Stimulated activated naive CD8-positive, alpha-beta T cell treated with anti-CD3 and anti-CD28 coated beads, Interleukin-15, Interleukin-2, amounts not matched to agents 100 ng/mL and 50 ng/mL, for 24 hours (primary cell): ENCODE measurements around the gene IGSF21.
"Not testable (repeated sequence)": the region's sequence is repeated elsewhere in the genome, so short reads cannot be mapped to it uniquely, and the experiment has no call there.

Experiments
- H3K27ac Mint-ChIP-seq: one replicate; pipeline ENCODE4 v1.8.0; 2021; ENCODE audit warnings: mild to moderate bottlenecking, mixed read lengths
- H3K27me3 Mint-ChIP-seq: one replicate; pipeline ENCODE4 v1.8.0; 2021; ENCODE audit warnings: mixed read lengths
- H3K36me3 Mint-ChIP-seq: one replicate; pipeline ENCODE4 v1.8.0; 2021; ENCODE audit warnings: low read depth, mixed read lengths
- H3K4me1 Mint-ChIP-seq: one replicate; pipeline ENCODE4 v1.8.0; 2021; ENCODE audit warnings: low read depth, mixed read lengths
- H3K4me3 Mint-ChIP-seq: one replicate; pipeline ENCODE4 v1.8.0; 2021; ENCODE audit warnings: mild to moderate bottlenecking, mixed read lengths
- H3K9me3 Mint-ChIP-seq: one replicate; pipeline ENCODE4 v1.8.0; 2021; ENCODE audit warnings: mixed read lengths

Gene IGSF21

DNA sequence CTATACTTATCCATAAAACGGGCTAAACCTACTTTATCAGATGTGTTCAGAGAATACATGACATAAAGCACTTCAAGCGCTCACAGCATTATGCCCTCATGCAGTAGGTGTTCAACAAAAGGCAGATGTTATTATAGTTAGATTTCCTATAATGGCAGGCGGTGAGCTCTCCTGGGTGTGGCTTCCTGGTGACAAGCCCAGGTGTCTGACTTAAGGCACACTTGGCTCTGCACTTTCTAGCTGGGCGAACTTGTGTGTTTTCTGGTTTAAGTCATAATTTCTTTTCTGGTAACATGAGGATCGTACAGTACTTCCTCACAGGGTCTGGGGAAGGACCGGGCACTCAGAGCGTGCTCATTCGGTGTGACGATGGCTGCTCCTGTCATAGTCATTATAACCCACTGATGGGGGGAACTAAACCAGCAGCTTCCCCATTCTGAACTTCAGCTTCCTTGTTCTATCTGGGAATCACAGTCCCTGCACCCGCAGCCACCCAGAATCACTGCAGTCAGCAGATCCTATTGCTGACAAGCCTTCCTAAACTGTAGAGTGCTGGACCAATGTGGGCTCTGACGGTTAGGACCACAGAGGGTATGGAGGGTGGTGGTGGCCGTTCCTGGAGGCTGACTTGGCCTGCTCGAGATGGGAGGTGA, 52.8 kb downstream of the IGSF21 start:
- H3K36me3 Mint-ChIP-seq, result no peaks in the 10 kb centered on the region
- no peak overlapping the region for H3K27ac Mint-ChIP-seq
- H3K4me3 Mint-ChIP-seq, result no peak overlapping the region
- no peaks in the 10 kb centered on the region for H3K9me3 Mint-ChIP-seq
- H3K27me3 Mint-ChIP-seq, result peaks cover 5% of the 10 kb centered on the region
- H3K4me1 Mint-ChIP-seq, result no peaks in the 10 kb centered on the region

DNA sequence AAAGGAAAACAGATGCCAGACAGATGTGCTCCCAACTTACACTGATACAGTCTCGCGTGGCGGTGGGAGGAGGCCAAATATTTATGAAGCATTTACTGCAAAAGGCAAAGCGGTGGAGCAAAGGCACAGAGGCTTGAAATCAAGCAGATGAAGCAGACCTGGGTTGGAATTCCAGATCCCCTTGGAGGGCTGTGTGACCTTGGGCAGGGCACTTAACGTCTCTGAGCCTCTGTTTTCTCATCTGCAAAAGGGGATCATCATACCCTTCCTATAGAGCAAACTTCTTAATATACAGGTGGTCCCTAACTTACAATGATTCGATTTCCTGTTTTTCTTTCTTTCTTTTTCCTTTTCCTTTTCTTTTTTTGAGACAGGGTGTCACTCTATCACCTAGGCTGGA, 54.1 kb downstream of the IGSF21 start:
- H3K27me3 Mint-ChIP-seq, result peaks cover 5% of the 10 kb centered on the region

DNA sequence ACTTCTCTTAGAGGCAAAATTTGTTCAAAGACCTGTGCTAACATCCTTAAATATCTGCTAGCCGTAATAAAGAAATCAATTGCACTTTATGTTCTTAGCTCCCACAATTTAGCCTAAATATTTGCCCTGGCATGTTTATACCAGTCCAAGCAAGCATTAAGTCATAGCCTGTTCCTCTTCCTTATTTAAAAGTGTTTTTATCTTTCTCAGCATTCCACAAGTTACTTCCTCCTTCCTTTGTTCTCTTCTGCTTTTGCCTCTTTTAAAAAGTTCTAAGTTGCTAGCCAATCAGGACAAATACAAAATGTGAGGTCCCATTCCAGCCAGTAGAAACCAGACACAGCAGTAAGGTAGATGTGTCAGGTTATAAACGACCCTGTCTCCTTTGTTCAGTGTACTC, 58.0 kb downstream of the IGSF21 start:
- not testable (repeated sequence) for H3K4me1 Mint-ChIP-seq, H3K9me3 Mint-ChIP-seq, H3K36me3 Mint-ChIP-seq, H3K27ac Mint-ChIP-seq, H3K4me3 Mint-ChIP-seq, H3K27me3 Mint-ChIP-seq

More for the DNA sequence above, 54.1 kb downstream of the IGSF21 start:
- Mint-ChIP-seq H3K27ac (no peak overlapping the region), H3K36me3 (no peaks in the 10 kb centered on the region), H3K4me1 (no peaks in the 10 kb centered on the region), H3K4me3 (no peak overlapping the region), H3K9me3 (no peaks in the 10 kb centered on the region)

DNA sequence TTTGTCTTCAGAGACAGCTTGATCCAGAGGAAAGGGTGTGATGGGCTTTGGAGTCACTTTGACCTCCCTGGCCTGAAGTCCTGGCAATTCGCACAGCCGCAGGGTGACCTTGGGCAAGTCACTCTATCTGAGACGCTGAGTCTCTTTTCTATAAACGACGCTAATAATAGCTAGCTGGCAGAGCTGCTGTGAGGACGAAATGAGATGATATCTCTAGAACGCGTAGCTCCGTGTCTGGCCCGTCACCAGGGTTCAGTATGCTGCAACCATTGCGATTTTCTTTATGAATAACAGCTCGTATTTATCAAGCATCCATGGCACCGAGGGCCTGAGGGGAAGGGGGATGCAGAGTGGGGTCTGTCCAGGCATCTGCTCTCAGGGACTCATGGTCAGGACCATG, 58.7 kb downstream of the IGSF21 start:
- H3K36me3 Mint-ChIP-seq, result no peaks in the 10 kb centered on the region
- no peak overlapping the region for H3K27ac Mint-ChIP-seq
- no peaks in the 10 kb centered on the region for H3K4me1 Mint-ChIP-seq
- peaks cover 12% of the 10 kb centered on the region for H3K27me3 Mint-ChIP-seq
- H3K9me3 Mint-ChIP-seq, result no peaks in the 10 kb centered on the region
- no peak overlapping the region for H3K4me3 Mint-ChIP-seq

DNA sequence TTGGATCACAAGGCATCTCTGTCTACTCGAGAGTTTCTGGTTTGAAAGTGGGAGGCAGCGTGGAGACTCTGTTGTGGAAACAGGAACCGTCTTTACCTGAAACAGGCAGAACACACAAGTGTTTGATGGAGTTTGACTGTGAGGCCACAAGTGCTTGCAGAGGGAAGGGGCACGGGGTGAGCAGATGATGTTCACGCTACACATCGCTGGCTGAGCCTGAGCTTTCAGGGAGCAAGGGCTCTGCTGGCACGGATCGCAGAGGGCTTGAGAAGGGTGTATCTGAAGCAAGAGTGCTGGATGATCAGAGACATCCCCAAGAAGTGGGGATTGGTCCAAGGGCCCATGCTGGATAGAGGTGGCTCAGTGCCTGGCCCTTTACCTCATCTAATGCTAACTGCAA, 59.3 kb downstream of the IGSF21 start:
- no peaks in the 10 kb centered on the region for H3K9me3 Mint-ChIP-seq
- H3K27ac Mint-ChIP-seq, result no peak overlapping the region
- H3K27me3 Mint-ChIP-seq, result peaks cover 12% of the 10 kb centered on the region
- H3K4me1 Mint-ChIP-seq, result no peaks in the 10 kb centered on the region
- H3K4me3 Mint-ChIP-seq, result no peak overlapping the region
- no peaks in the 10 kb centered on the region for H3K36me3 Mint-ChIP-seq

DNA sequence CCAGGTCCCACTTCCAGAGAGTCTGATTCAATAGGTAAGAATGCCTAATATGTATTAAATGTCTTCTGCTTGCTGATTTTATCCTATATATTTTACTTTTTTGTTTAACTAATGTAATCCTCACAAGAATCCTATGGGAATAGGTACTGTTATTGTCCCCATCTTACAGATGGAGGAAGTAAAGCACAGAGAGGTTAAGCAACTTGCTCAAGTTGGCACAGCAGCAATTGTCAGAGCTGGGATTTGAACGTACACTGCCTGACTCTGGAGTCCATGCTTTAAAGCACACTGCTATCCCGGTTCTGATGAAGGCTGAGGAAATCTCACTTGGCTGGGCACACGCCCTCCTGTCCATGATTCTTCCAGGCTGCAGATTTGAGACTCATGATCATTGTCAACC, 62.8 kb downstream of the IGSF21 start:
- Mint-ChIP-seq H3K4me1 (no peaks in the 10 kb centered on the region), H3K9me3 (no peaks in the 10 kb centered on the region), H3K36me3 (no peaks in the 10 kb centered on the region), H3K4me3 (no peak overlapping the region), H3K27ac (no peak overlapping the region), H3K27me3 (peaks cover 7% of the 10 kb centered on the region)

DNA sequence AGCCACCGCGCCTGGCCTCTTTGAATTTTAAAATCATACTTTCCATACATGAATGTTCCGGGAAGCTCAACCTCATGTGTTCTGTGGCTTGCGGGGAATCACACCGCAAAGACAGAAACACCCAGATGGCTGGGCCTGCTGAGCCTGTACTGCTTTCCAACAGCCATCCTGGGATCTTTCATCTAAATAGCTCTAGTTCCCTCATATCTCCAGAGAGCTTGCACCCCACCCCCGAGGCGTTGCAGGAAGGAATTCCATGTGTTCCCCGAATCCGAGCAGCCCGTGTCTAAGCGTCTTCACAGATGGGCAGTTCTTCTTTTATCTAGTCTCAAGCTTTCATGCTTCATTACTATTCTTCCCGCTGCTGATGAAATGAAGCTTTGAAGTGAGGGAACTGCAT, 66.4 kb downstream of the IGSF21 start:
- no peaks in the 10 kb centered on the region for H3K36me3 Mint-ChIP-seq
- no peaks in the 10 kb centered on the region for H3K9me3 Mint-ChIP-seq
- H3K27me3 Mint-ChIP-seq, result peaks cover 25% of the 10 kb centered on the region
- H3K27ac Mint-ChIP-seq, result no peak overlapping the region
- H3K4me1 Mint-ChIP-seq, result no peaks in the 10 kb centered on the region
- no peak overlapping the region for H3K4me3 Mint-ChIP-seq

DNA sequence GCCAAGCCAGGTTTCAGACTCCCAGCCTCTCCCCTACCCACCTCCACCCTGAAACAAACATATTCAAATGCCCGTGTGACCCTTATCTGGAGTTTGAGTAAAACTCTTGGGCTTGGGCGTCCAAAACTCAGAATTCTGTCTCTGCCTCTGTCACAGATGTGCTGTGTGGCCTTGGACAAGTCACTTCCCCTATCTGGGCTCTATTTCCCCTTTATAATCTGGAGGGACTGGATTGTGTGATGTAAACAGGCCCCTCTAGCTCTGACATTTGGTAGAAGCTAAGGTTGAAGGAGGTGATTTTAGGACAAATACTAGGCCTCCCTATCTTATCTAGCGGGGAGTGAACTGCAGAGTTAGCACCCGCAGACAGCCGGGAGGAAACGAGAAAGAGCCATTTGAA, 67.5 kb downstream of the IGSF21 start:
- no peaks in the 10 kb centered on the region for H3K36me3 Mint-ChIP-seq
- no peak overlapping the region for H3K27ac Mint-ChIP-seq
- H3K9me3 Mint-ChIP-seq, result no peaks in the 10 kb centered on the region
- peaks cover 21% of the 10 kb centered on the region for H3K27me3 Mint-ChIP-seq
- no peaks in the 10 kb centered on the region for H3K4me1 Mint-ChIP-seq
- H3K4me3 Mint-ChIP-seq, result no peak overlapping the region

DNA sequence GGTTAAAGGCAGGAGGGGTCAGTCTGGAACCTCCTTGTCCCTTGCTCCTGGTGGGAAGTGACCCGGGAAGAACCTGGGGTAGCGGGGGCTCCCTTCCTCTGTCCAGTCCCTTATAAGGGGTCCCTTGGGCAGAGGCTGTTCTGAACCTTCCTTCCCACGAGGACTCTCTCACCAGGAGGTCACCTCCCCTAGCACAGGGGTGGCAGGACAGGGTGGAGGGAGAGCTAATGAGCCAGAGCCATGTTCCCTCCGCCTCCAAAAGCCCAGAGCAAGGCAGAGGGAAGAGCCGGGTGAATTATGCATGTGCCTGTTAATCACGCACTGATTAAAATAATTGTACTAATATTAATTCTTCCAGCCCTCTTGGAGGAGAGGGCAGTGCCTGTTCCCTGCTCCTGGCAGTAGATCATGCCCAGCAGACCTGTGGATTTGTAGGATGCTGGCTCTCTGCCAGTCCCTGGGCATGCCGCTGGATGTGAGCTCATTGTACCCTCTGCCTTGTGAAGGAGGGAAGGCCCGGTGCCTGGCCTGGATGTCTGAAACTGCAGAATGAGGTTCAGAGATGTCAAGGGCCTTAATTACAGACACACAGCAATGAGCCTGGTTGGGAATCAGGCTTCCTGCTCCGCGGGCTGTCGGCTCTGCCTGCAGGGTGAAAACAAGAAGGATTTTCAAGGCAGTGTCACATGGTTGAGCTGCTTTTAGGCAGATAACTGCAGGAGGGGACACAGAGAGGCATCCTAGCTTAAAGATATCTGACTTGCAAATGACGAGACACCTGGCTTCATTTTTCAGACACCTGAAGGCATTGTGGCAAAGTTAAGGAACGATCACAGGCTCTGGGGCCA, 68.2 kb downstream of the IGSF21 start:
- no peaks in the 10 kb centered on the region for H3K36me3 Mint-ChIP-seq
- peaks cover 26% of the 10 kb centered on the region for H3K27me3 Mint-ChIP-seq
- no peak overlapping the region for H3K4me3 Mint-ChIP-seq
- no peaks in the 10 kb centered on the region for H3K4me1 Mint-ChIP-seq
- H3K9me3 Mint-ChIP-seq, result no peaks in the 10 kb centered on the region
- H3K27ac Mint-ChIP-seq, result no peak overlapping the region

DNA sequence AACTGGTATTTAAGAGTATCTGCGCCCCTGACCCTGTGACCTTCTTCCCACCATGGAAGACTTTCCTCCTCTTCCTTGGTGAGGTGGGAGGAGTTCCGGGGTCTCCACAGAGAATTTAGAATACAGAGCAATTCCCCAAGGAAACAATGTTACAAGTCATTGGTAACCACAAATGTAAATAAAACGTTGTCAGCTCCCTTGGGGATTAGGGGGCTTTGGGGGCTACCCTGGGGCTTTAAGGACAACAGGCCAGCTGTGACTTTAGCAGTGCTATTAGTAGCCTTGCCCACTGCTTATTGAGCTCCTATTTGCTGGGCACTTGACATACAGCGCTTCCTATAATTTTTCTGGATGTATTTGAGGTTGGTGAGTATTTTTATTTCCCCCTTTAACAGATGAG, 69.0 kb downstream of the IGSF21 start:
- H3K36me3 Mint-ChIP-seq, result no peaks in the 10 kb centered on the region
- no peak overlapping the region for H3K4me3 Mint-ChIP-seq
- no peaks in the 10 kb centered on the region for H3K4me1 Mint-ChIP-seq
- no peaks in the 10 kb centered on the region for H3K9me3 Mint-ChIP-seq
- H3K27me3 Mint-ChIP-seq, result peaks cover 24% of the 10 kb centered on the region
- H3K27ac Mint-ChIP-seq, result no peak overlapping the region

DNA sequence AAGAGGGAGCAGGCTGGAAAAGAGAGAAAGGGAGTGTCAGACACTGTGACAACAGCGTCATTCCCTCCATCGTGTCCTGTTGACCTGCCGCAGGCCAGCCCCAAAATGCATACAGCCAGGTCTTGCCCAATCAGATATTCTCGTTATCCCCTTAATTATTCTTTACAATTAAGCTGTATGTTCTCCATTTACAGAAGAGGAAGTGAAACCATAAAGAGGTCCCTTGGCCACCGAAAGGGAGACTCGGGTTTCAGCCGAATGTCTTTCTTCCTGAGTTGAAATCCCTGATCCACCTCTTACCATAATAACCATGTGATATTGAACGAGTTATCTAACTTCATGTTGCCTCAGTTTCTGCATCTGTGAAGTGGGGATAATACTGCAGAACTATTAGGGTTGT, 70.5 kb downstream of the IGSF21 start:
- no peak overlapping the region for H3K27ac Mint-ChIP-seq
- no peaks in the 10 kb centered on the region for H3K4me1 Mint-ChIP-seq
- no peak overlapping the region for H3K4me3 Mint-ChIP-seq
- no peaks in the 10 kb centered on the region for H3K36me3 Mint-ChIP-seq
- no peaks in the 10 kb centered on the region for H3K9me3 Mint-ChIP-seq
- peaks cover 24% of the 10 kb centered on the region for H3K27me3 Mint-ChIP-seq

DNA sequence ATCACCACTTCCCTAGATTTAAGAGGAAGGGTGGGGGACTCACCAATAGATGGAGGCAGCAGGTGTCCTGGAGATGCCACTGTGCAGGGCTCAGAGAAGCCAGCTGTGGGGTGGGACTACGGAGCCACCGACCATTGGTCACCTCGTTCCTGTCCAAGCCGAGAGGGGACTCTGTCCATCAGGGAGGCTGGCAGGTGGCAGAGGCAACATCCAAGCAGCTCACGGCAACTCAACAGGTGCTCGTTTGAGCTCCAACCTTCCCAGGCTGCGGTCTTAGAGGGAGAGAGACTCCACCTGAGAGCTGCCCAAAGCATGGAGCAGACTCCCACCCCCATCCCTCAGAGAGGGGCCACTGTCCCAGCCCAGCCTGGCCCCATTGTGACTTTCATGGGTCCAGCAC, 71.4 kb downstream of the IGSF21 start:
- peaks cover 24% of the 10 kb centered on the region for H3K27me3 Mint-ChIP-seq
- no peaks in the 10 kb centered on the region for H3K4me1 Mint-ChIP-seq
- no peaks in the 10 kb centered on the region for H3K36me3 Mint-ChIP-seq
- H3K4me3 Mint-ChIP-seq, result no peak overlapping the region
- no peaks in the 10 kb centered on the region for H3K9me3 Mint-ChIP-seq
- H3K27ac Mint-ChIP-seq, result no peak overlapping the region

DNA sequence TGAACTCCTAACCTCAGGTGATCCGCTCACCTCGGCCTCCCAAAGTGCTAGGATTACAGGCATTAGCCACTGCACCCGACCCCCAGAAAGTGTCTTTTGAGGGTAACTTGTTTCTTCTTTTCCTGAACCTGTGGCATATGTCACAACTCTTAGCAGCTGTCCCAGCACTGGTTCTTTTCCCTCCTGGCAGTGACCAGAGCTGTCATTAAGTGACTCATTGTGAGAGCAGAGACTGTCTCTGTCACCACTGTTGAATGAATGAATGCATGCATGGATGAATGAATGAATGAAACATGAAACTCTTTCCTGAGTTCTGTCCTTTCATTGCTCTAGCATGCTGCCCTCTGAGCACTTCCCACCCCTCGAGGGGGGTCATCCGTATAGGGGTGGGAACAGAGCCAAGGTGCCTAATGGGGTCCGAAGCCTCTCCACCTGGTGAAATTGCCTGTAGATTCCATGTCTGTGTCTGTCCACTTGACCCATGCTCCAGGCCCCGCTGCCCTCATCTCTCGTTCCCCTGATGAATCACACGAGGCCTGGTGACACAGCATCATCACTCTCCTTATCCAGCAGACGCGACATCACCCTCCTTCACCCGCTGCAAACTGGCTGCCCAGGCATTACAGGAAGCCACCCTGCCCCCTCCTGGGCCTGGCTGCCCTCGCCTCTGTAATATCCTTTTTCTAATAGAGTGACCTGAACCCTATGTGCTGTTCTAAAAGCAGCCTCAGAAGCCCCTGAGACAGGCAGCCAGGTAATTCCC, 75.0 kb downstream of the IGSF21 start:
- Mint-ChIP-seq H3K27me3 (peaks cover 24% of the 10 kb centered on the region), H3K4me3 (no peak overlapping the region), H3K36me3 (no peaks in the 10 kb centered on the region), H3K9me3 (no peaks in the 10 kb centered on the region), H3K4me1 (no peaks in the 10 kb centered on the region), H3K27ac (no peak overlapping the region)

DNA sequence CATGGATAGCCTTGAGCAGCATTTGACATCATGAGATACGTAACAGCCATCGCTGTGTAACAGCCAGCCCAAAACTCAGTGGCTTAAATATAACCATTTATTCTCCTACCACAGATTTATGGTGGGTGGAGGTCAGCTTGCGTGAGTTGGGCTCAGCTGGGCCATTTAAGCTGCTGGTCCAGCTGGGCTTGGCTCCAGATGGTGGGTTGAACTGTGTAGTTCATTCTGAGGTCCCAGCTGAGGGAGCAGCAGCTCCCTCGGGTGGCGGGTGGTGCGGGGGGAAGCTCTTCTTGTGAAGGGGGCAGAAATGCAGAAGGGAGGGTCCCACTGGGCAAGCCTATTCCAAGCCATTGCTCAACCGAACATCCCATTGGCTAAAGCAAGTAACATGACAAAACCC, 75.9 kb downstream of the IGSF21 start:
- no peaks in the 10 kb centered on the region for H3K36me3 Mint-ChIP-seq
- no peak overlapping the region for H3K4me3 Mint-ChIP-seq
- H3K27me3 Mint-ChIP-seq, result peaks cover 15% of the 10 kb centered on the region
- H3K4me1 Mint-ChIP-seq, result no peaks in the 10 kb centered on the region
- no peak overlapping the region for H3K27ac Mint-ChIP-seq
- H3K9me3 Mint-ChIP-seq, result no peaks in the 10 kb centered on the region

DNA sequence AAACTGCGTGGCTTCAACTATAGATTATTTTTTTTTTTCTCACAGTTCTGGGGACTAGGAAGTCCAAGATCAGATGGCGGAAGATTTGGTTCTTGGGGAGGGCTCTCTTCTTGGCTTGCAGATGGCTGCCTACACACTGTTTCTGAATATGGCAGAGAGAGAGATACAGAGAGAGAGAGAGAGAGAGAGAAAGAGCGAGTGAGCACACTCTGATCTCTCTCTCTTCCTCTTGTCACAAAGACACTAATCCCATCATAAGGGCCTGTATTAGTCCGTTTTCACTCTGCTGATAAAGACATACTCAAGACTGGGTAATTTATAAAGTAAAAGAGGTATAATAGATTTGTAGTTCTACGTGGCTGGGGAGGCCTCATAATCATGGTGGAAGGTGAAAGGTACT, 79.5 kb downstream of the IGSF21 start:
- no peak overlapping the region for H3K4me3 Mint-ChIP-seq
- no peaks in the 10 kb centered on the region for H3K9me3 Mint-ChIP-seq
- H3K27me3 Mint-ChIP-seq, result peaks cover 12% of the 10 kb centered on the region
- no peak overlapping the region for H3K27ac Mint-ChIP-seq
- no peaks in the 10 kb centered on the region for H3K4me1 Mint-ChIP-seq
- no peaks in the 10 kb centered on the region for H3K36me3 Mint-ChIP-seq
